Measurements from ENCODE around the gene BEST4.
"Not testable (repeated sequence)": the region's sequence is repeated elsewhere in the genome, so short reads cannot be mapped to it uniquely, and the experiment has no call there.

BEST4 gene

DNA sequence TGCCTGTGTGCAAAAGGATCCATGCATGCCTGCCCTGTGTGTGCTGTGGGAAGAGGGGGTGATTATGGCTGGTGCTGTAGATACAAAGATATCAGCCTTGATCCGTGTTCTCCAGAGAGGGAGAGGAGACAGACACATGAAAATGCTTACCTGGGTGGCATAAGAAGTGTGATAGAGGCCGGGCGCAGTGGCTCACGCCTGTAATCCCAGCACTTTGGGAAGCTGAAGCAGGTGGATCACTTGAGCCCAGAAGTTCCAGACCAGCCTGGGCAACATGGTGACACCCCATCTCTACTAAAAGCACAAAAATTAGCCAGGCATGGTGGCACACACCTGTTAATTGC, 22.8 kb upstream of the BEST4 start:
- Mint-ChIP-seq H3K4me3 (peak overlapping the region; percentile 54 to 76), H3K36me3 (ENCODE audit: insufficient read depth) (peaks cover 84% of the 10 kb centered on the region), H3K4me1 (ENCODE audit: low read depth in 2 of 2) (peaks cover 58 to 62% of the 10 kb centered on the region in 2 donors), H3K27ac (peak overlapping the region; percentile 98 to 99)
- H3K27me3 Mint-ChIP-seq; DNase-seq; H3K9me3 Mint-ChIP-seq; ATAC-seq (replicated peaks): not testable (repeated sequence)

GRCh38 chr1:44810101-44810761, 22.3 kb upstream of the BEST4 start:
- Mint-ChIP-seq H3K4me3 (peak overlapping the region; percentile 72 to 76), H3K9me3 (no peaks in the 10 kb centered on the region), H3K27ac (peak overlapping the region; percentile 98 to 99), H3K4me1 (ENCODE audit: low read depth in 2 of 2) (peaks cover 56 to 61% of the 10 kb centered on the region in 2 donors), H3K36me3 (ENCODE audit: insufficient read depth) (peaks cover 89% of the 10 kb centered on the region), H3K27me3 (no peaks in the 10 kb centered on the region)
- no peak for DNase-seq
- ATAC-seq (replicated peaks) = no peak

- DNase-seq (peak; percentile 77 to 83 (median 78)), ATAC-seq (replicated peaks) (peak; percentile 61)
- Mint-ChIP-seq H3K4me3 (peak overlapping the region; percentile 72 to 76), H3K9me3 (no peaks in the 10 kb centered on the region), H3K4me1 (ENCODE audit: low read depth in 2 of 2) (peaks cover 49 to 58% of the 10 kb centered on the region in 2 donors), H3K36me3 (ENCODE audit: insufficient read depth) (peaks cover 95% of the 10 kb centered on the region), H3K27ac (peak overlapping the region; percentile 98 to 99), H3K27me3 (no peaks in the 10 kb centered on the region)
Observed at GRCh38 chr1:44808938-44809917, 21.3 kb upstream of the BEST4 start.

GRCh38 chr1:44808063-44808937, 20.3 kb upstream of the BEST4 start, which contains the start of gene BTBD19:
Gene BTBD19, plus strand, starts transcription at chr1:44808523. Its CDS starts 298 bp downstream, at chr1:44808821.
- no peaks in the 10 kb centered on the region for H3K27me3 Mint-ChIP-seq
- peak; percentile 29 to 53 (median 45) for DNase-seq
- H3K9me3 Mint-ChIP-seq = no peaks in the 10 kb centered on the region
- H3K36me3 Mint-ChIP-seq (ENCODE audit: insufficient read depth) = peaks cover 95% of the 10 kb centered on the region
- H3K4me3 Mint-ChIP-seq = peak within 1 kb of the TSS; percentile 72 to 76
- peak; percentile 26 for ATAC-seq (replicated peaks)
- H3K4me1 Mint-ChIP-seq (ENCODE audit: low read depth in 2 of 2) = peaks cover 48 to 56% of the 10 kb centered on the region in 2 donors
- peak within 1 kb of the TSS; percentile 98 to 99 for H3K27ac Mint-ChIP-seq

- peak overlapping the region; percentile 72 to 76 for H3K4me3 Mint-ChIP-seq
- peaks cover 54 to 59% of the 10 kb centered on the region in 2 donors for H3K4me1 Mint-ChIP-seq (ENCODE audit: low read depth in 2 of 2)
- ATAC-seq (replicated peaks) = peak; percentile 66
- DNase-seq = peak; percentile 78 to 83 (median 80)
- H3K27me3 Mint-ChIP-seq = no peaks in the 10 kb centered on the region
- no peaks in the 10 kb centered on the region for H3K9me3 Mint-ChIP-seq
- peak overlapping the region; percentile 98 to 99 for H3K27ac Mint-ChIP-seq
- peaks cover 95% of the 10 kb centered on the region for H3K36me3 Mint-ChIP-seq (ENCODE audit: insufficient read depth)
Observed at GRCh38 chr1:44807364-44808062, 19.5 kb upstream of the BEST4 start.

- H3K27ac Mint-ChIP-seq = peak within 1 kb of the TSS; percentile 98 to 99
- no peak for DNase-seq
- no peak for ATAC-seq (replicated peaks)
- H3K9me3 Mint-ChIP-seq = no peaks in the 10 kb centered on the region
- H3K4me3 Mint-ChIP-seq = peak within 1 kb of the TSS; percentile 72 to 76
- H3K4me1 Mint-ChIP-seq (ENCODE audit: low read depth in 2 of 2) = peaks cover 56 to 60% of the 10 kb centered on the region in 2 donors
- H3K27me3 Mint-ChIP-seq = no peaks in the 10 kb centered on the region
- H3K36me3 Mint-ChIP-seq (ENCODE audit: insufficient read depth) = peaks cover 95% of the 10 kb centered on the region
Observed at GRCh38 chr1:44806704-44807363, 18.9 kb upstream of the BEST4 start, which contains the start of gene DYNLT4. Gene DYNLT4, minus strand, starts transcription at chr1:44807351. Its CDS starts 683 bp downstream, at chr1:44806668.

DNA sequence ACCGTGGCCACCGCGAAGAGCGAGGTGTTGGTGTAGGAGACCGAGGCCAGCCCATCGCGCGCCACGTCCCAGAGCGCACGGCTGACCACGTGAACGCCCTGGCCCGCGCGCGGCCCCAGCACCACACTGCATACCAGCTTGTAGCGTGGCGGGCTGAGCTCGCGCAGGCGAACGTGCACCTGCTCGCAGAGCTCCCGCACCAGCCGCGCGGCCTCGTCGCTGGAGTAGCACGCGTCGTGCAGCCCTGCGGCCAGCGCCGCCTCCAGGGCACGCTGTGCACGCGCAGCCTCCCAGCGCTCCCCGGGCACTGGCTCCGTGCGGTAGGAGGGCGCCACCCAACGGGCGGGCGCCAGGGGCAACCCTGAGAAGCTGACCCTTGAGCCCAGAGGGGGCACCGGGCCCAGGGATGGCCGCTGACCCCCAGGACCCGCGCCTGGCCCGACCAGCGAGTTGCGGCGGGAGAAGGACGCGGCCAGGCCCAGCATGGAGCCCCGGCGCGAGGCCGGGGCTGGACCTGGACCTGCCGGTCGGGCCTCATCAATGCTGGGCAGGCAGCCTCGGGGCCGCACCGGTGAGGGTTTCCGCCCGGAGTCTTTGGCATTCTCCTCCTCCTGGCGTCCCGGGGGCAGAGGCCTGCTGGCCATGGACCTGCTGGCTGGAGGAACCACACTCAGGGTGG, 18.2 kb upstream of the BEST4 start:
- no peaks in the 10 kb centered on the region for H3K27me3 Mint-ChIP-seq
- no peaks in the 10 kb centered on the region for H3K9me3 Mint-ChIP-seq
- ATAC-seq (replicated peaks) (no peak), DNase-seq (no peak)
- H3K27ac Mint-ChIP-seq = peak overlapping the region; percentile 99 to 100
- H3K4me1 Mint-ChIP-seq (ENCODE audit: low read depth in 2 of 2) = peaks cover 53 to 58% of the 10 kb centered on the region in 2 donors
- H3K4me3 Mint-ChIP-seq = peak overlapping the region in 1 of 2 donors; percentile 29
- H3K36me3 Mint-ChIP-seq (ENCODE audit: insufficient read depth) = peaks cover 96% of the 10 kb centered on the region

DNA sequence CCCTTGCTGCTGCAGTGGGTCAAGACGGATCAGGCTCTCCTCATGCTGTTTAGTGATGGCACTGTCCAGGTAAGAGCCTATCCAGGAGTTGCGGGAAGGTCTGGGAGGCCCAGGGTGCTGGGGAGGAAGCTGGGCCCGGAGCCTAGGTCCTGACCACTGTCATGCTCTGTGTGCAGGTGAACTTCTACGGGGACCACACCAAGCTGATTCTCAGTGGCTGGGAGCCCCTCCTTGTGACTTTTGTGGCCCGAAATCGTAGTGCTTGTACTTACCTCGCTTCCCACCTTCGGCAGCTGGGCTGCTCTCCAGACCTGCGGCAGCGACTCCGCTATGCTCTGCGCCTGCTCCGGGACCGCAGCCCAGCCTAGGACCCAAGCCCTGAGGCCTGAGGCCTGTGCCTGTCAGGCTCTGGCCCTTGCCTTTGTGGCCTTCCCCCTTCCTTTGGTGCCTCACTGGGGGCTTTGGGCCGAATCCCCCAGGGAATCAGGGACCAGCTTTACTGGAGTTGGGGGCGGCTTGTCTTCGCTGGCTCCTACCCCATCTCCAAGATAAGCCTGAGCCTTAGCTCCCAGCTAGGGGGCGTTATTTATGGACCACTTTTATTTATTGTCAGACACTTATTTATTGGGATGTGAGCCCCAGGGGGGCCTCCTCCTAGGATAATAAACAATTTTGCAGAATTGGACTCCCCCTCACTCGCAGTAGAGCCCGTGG, 17.5 kb upstream of the BEST4 start:
- H3K4me3 Mint-ChIP-seq = peak overlapping the region in 1 of 2 donors; percentile 29
- no peaks in the 10 kb centered on the region for H3K9me3 Mint-ChIP-seq
- DNase-seq (no peak), ATAC-seq (replicated peaks) (no peak)
- peaks cover 97% of the 10 kb centered on the region for H3K36me3 Mint-ChIP-seq (ENCODE audit: insufficient read depth)
- no peaks in the 10 kb centered on the region for H3K27me3 Mint-ChIP-seq
- peaks cover 49 to 54% of the 10 kb centered on the region in 2 donors for H3K4me1 Mint-ChIP-seq (ENCODE audit: low read depth in 2 of 2)
- peak overlapping the region; percentile 99 to 100 for H3K27ac Mint-ChIP-seq

DNA sequence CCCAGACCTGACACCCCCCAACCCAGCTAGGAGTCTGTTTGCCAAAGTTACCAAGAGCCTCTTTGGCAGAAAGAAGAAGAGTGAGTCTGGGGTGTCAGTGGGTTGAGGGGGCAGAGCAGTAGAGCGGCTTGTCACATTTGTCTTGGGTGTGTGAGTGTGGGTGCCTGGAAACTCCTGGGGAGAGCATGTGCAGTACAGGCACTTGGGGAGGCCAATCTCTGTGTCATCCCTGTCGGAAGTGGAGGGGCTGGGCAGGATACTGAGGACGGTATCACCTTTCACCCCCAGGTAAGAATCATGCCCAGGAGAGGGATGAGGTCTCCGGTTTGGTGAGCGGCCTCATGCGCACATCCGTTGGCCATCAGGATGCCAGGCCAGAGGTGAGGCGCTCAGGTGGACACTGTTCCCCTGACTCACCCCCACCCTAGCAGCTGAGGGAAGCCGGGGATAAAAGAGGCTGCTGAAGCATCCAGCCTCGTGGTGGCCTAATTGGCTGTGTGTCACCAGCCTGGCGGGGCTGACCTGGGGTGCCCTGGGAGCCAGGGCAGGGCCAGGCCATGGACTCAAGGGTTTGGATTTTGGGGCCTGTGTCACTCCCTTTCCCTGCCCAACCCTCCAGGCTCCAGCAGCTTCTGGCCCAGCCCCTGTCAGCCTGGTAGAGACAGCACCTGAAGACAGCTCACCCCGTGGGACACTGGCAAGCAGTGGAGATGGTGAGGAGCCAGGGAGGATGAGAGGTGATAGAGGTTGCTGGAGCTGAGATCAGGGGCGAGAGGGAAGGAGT, 15.5 kb upstream of the BEST4 start:
- Mint-ChIP-seq H3K27me3 (no peaks in the 10 kb centered on the region), H3K4me3 (peak overlapping the region; percentile 20 to 59), H3K4me1 (ENCODE audit: low read depth in 2 of 2) (peaks cover 37 to 41% of the 10 kb centered on the region in 2 donors), H3K36me3 (ENCODE audit: insufficient read depth) (peaks cover 89% of the 10 kb centered on the region), H3K9me3 (no peaks in the 10 kb centered on the region), H3K27ac (peak overlapping the region; percentile 99 to 100)
- no peak for ATAC-seq (replicated peaks)
- DNase-seq = no peak

GRCh38 chr1:44803062-44803311, 15.0 kb upstream of the BEST4 start:
- Mint-ChIP-seq H3K9me3 (no peaks in the 10 kb centered on the region), H3K4me3 (peak overlapping the region; percentile 20 to 59), H3K27me3 (no peaks in the 10 kb centered on the region), H3K36me3 (ENCODE audit: insufficient read depth) (peaks cover 84% of the 10 kb centered on the region), H3K27ac (peak overlapping the region; percentile 99 to 100), H3K4me1 (ENCODE audit: low read depth in 2 of 2) (peaks cover 35 to 37% of the 10 kb centered on the region in 2 donors)
- DNase-seq (no peak), ATAC-seq (replicated peaks) (no peak)
